Neural crest cell (in vitro differentiated cells): ENCODE measurements around the gene SLC4A8. TPM values are rescaled to one million over a fixed set of nuclear protein-coding genes. Genes with fewer than 3 reads are reported as not detected.

Source experiments
- DNase-seq: peaks from one replicate; pipeline ENCODE4 v3.0.0; 2021; ENCODE audit warnings: low read depth, mixed read lengths, low spot score
- H3K27ac Mint-ChIP-seq: one replicate; pipeline ENCODE4 v1.8.0; 2021; ENCODE audit warnings: mild to moderate bottlenecking, mixed read lengths; ENCODE audit not compliant: unreplicated experiment
- H3K27me3 Mint-ChIP-seq: 2 replicates; pipeline ENCODE4 v1.8.0; 2021; ENCODE audit warnings: low read depth, mild to moderate bottlenecking, mixed read lengths
- H3K36me3 Mint-ChIP-seq: 2 replicates; pipeline ENCODE4 v1.8.0; 2021; ENCODE audit warnings: low read depth, mild to moderate bottlenecking, mixed read lengths
- H3K4me1 Mint-ChIP-seq: 2 replicates; pipeline ENCODE4 v1.8.0; 2021; ENCODE audit warnings: mixed read lengths
- H3K4me3 Mint-ChIP-seq: one replicate; pipeline ENCODE4 v1.8.0; 2021; ENCODE audit warnings: mild to moderate bottlenecking, mixed read lengths
- H3K9me3 Mint-ChIP-seq: 2 replicates; pipeline ENCODE4 v1.8.0; 2021; ENCODE audit warnings: mixed read lengths
- total RNA-seq: library from RNA; stranded (reverse); gene quantifications from 2 replicates; pipeline ENCODE4 v1.2.1, GENCODE V29; 2021
- TF ChIP-seq, protein P1 (sequence below): fragments of 200-600 bp; sonication (generic); conservative IDR thresholded peaks from 2 replicates; pipeline ENCODE4 v1.5.0; 2021; ENCODE audit warnings: antibody characterized with exemption, mild to moderate bottlenecking

The SLC4A8 gene
- total RNA-seq, 1 donor from 2014 or later = 33.8 TPM

DNA sequence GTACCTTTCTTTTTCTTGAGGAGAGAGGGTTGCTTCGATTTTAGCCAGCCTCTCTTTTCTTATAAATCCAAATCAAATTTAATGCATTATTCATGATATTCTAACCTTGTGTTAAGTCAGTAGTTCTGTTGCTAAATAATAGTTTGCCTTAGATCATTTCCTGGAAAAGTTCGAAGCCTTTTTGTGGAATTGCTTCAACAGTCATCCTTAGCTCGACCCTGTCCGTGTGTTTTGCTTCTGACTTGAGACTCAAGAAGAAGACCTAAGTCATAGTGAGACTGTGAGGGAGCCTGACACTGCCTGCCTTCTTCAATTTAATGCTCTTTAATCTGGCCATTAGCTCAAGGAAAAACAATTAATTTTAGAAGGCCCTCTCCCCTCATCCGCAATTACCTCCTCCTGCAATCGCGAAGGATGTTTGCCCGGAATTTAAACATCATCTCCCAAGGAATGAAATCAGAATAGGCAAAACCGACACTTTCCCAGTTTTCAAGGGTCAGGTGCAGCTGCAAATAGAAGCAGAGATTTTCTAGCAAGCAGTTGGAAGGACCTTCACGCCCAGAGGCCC lies 453 bp upstream of the SLC4A8 start:
- TF ChIP-seq, protein P1, sequence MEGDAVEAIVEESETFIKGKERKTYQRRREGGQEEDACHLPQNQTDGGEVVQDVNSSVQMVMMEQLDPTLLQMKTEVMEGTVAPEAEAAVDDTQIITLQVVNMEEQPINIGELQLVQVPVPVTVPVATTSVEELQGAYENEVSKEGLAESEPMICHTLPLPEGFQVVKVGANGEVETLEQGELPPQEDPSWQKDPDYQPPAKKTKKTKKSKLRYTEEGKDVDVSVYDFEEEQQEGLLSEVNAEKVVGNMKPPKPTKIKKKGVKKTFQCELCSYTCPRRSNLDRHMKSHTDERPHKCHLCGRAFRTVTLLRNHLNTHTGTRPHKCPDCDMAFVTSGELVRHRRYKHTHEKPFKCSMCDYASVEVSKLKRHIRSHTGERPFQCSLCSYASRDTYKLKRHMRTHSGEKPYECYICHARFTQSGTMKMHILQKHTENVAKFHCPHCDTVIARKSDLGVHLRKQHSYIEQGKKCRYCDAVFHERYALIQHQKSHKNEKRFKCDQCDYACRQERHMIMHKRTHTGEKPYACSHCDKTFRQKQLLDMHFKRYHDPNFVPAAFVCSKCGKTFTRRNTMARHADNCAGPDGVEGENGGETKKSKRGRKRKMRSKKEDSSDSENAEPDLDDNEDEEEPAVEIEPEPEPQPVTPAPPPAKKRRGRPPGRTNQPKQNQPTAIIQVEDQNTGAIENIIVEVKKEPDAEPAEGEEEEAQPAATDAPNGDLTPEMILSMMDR = no peak
- no peaks in the 10 kb centered on the region for H3K36me3 Mint-ChIP-seq

DNA sequence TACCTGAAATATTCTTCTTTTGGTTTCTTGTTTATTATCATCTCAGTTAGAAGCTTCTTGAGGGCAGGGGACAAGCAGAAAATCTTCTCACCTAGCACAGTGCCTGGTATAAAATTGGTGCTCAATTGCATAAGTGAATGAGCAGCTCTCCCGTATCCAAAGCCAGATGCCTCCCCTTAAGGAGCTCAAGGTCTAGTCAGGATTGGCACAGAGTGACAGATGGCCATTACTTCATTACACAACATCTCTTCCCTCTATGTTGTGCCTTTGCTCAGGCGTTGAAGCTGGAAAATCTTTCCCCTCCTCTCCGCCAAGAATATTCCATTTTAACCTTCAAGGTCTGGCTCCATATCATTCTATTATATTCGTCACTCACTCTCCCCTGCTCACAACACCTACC lies 3.6 kb downstream of the SLC4A8 start:
- H3K36me3 Mint-ChIP-seq = no peaks in the 10 kb centered on the region
- no peak overlapping the region for H3K27ac Mint-ChIP-seq
- TF ChIP-seq, protein P1 = no peak
- no peaks in the 10 kb centered on the region for H3K27me3 Mint-ChIP-seq
- no peak for DNase-seq
- no peak overlapping the region for H3K4me3 Mint-ChIP-seq
- no peaks in the 10 kb centered on the region for H3K9me3 Mint-ChIP-seq
- peaks cover 31% of the 10 kb centered on the region for H3K4me1 Mint-ChIP-seq

More for the DNA sequence above, 453 bp upstream of the SLC4A8 start:
- Mint-ChIP-seq H3K4me3 (peak overlapping the region; percentile 92), H3K27me3 (no peaks in the 10 kb centered on the region), H3K27ac (no peak overlapping the region), H3K4me1 (peaks cover 54% of the 10 kb centered on the region), H3K9me3 (no peaks in the 10 kb centered on the region)
- no peak for DNase-seq

DNA sequence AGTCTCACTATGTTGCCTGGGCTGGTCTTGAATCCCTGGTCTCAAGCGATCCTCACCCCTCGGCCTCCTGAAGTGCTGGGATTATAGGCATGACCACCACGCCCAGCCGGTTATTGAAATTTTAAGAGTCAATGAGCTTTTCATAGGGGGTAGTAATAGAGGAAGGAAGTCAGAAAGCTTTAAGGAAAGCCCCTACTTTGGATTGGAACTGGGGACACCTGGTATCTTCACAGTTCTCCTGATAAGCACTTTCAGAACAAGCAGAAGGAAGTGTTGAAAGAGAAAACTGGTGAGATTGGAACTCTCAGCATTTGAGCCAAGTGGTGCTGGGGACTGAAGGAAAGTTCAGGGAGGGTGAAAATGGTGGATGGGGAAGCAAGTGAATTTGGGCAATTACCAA lies 5.1 kb downstream of the SLC4A8 start:
- Mint-ChIP-seq H3K27ac (no peak overlapping the region), H3K4me3 (no peak overlapping the region), H3K4me1 (peaks cover 23% of the 10 kb centered on the region), H3K27me3 (no peaks in the 10 kb centered on the region), H3K9me3 (no peaks in the 10 kb centered on the region), H3K36me3 (no peaks in the 10 kb centered on the region)
- TF ChIP-seq, protein P1 = no peak
- no peak for DNase-seq

DNA sequence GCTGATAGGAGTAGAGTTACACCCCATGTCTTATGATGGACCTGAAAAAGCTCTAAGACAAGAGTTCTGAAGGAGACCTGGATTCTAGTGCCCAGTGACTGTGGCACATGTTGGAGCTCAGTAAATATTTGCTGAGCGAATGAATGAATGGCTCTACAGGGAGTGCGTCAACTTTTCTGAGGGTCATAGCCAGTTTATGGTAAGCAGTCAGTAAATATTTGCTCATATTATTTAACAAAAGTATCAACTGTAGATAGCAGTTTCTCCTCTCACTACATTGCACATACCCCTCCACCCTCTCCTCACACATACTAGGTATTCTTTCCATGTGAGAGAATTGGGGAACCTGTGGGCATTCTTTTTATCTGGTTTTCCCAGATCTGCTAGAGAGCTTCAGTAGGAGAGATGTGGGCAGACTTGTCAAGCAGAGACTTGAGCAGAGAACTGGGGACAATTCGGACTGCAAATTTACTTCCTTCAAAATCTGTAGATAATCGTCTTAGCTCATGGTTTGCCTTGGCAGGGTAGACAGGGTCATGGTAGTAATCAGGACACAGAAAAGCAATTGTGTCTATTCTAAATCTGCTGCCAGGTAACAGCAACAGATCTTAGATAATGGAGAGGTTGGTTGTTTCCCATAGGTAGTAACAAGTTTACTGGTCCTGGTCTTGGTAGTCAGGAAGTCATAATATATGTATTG lies 5.7 kb downstream of the SLC4A8 start:
- H3K9me3 Mint-ChIP-seq = no peaks in the 10 kb centered on the region
- no peaks in the 10 kb centered on the region for H3K27me3 Mint-ChIP-seq
- peaks cover 21% of the 10 kb centered on the region for H3K4me1 Mint-ChIP-seq
- H3K4me3 Mint-ChIP-seq = no peak overlapping the region
- no peaks in the 10 kb centered on the region for H3K36me3 Mint-ChIP-seq
- DNase-seq = no peak
- TF ChIP-seq, protein P1 = no peak
- no peak overlapping the region for H3K27ac Mint-ChIP-seq

DNA sequence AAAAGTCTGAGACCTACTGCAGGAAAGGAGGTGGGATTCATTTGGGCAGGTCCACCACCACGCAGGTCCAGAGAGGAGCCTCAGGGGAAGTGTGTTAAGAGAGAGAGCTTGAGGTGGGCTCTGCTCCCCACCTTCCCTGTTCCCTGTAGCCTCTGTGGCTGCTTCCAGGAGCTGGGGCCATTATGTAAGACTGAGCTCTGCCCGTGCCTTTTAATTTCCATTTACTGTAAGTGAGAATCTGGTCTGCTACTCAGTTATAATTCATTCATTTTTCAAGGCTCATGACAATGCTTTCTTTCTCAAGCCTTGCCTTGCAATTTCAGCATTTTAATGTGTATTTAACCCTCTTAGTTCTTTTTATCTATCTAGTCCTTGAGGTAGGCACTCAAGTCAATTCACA lies 8.3 kb downstream of the SLC4A8 start:
- Mint-ChIP-seq H3K9me3 (no peaks in the 10 kb centered on the region), H3K4me1 (peaks cover 4% of the 10 kb centered on the region), H3K27me3 (no peaks in the 10 kb centered on the region), H3K36me3 (no peaks in the 10 kb centered on the region), H3K27ac (no peak overlapping the region), H3K4me3 (no peak overlapping the region)
- TF ChIP-seq, protein P1 = no peak
- no peak for DNase-seq
